GM21515 (cell line): ENCODE results near the gene SCLT1.
A peak's percentile ranks its signal among the peaks of the same experiment; 100 is the strongest.
"Not testable (repeated sequence)": the region's sequence is repeated elsewhere in the genome, so short reads cannot be mapped to it uniquely, and the experiment has no call there.

ENCODE experiments used
- ATAC-seq: cut with Tn5 transposase; IDR thresholded peaks from one replicate; pipeline ENCODE4 v1.9.1; 2021; ENCODE audit not compliant: unreplicated experiment

Gene SCLT1

GRCh38 chr4:129093191-129093920, at the start of gene SCLT1:
SCLT1 (minus strand) TSS chr4:129093539; CDS start chr4:129093103, 436 bp downstream.
- ATAC-seq: peak; percentile 95

- ATAC-seq: no peak
These were observed 47.2 kb upstream of the SCLT1 start for GRCh38 chr4:129140521-129140920.

DNA sequence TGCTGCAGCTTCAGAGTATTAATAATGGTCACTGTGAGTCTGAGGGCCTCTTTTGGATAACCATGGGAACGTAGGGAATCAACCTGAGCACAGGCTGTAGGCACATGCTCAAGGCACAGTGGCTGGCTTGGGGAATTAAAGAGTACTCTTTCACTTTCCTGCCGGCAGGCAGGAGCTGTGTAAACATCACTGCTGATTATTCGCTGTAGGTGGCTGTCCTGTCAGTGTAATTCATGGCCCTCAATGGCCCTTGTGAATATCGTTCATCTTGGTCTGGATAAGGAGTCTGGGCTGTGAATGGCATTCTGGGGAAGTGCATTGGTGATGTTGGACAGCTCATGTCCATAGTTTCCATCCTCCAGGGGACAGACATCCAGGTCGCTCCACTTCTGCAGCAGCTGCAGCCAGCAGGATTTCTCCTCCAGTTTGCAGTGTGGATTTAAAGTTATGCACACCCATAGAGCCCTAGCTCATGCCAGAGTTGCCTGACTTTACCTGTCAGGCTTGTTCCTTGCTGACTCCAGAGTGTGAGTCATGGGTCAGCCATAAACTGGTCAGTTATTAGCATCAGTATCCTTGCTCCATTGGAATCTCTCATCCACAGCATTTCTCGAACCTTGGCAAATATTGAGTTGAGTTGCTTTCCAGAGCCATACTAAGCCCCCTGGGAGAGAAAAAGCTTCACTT, 45.6 kb upstream of the SCLT1 start:
- no peak for ATAC-seq

GRCh38 chr4:129136433-129136832, 43.1 kb upstream of the SCLT1 start:
- ATAC-seq: no peak

DNA sequence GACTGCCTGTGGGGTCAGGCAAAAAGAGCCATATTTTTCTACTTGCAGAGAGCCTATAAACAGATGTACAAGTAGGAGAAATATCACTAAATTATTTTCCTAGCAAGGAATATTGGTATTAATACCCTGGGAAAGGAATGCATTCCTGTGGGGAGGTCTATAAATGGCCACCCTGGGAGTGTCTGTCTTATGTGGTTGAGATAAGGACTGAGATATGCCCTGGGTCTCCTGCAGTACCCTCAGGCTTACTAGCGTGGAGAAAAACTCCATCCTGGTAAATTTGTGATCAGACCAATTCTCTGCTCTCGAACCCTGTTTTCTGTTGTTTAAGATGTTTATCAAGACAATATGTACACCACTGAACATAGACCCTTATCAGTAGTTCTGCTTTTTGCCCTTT, 38.0 kb upstream of the SCLT1 start:
- no peak for ATAC-seq

DNA sequence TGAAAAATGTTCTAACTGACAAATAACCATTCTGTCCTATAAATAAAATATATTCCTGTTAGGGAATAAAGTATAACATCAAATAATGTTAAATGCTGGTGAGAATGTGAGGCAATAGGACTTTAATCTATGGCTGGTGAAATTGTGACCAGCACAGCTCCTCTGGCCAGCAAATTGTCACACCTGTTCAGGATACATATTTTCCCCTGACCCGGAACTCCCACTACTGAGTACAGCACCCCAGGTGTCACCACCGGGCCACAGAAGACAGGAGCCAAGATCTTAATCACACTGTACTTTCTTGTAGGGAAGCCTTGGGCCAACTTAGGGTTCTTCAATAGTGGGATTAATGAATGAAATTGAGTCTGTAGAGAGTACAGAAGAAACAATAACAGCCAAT, 35.8 kb upstream of the SCLT1 start:
- no peak for ATAC-seq

DNA sequence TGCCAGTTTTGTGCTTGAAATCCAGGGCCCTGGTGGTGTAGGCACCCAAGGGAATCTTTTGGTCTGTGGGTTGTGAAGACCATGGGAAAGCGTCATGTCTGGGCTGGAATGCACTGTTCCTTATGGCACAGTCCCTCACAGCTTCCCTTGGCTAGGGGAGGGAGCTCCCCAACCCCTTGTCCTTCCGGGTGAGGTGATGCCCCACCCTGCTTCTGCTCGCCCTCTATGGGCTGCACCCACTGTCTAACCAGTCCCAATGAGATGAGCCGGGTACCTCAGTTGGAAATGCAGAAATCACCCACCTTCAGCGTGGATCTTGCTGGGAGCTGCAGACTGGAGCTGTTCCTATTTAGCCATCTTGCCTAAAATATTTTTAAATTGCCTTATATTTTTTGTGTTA, 33.3 kb upstream of the SCLT1 start:
- ATAC-seq: not testable (repeated sequence)

DNA sequence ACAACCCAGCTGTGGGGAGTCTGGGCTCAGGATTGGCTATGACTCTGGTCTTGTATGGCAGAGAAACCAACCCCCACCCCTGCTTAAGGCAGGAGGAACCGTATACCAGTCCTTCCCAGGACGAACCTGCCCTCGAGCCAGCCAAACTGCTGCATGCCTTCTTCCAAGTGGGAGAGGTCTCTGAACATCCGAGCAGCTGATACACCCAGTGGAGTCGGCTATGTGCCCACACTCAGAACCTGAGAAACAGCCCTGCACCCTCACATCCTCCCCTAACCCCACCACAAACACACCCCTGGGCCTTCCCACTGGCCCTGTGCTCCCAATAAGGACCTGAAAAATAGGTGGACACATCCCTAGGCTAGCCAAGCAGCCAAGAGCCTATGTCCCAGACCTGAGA, 24.4 kb upstream of the SCLT1 start:
- ATAC-seq: no peak

DNA sequence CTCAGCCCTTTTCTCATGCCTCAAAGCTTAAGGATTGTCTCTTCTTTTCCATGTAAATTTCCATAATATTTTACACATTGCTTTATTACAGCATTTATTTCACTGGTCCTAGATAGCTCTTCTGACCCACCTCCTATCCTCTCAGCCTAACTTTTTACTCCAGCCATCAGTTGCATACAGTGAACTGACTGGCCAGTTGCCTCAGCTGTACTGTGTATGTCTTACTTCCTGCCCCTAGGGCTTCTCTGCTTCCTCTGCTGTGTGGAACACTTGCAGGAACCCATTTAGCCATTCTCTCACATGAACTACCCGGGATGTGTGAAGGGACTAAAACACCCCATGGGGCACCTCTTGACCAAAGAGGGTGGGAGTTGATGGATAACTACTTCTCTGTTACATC, 20.6 kb upstream of the SCLT1 start:
- no peak for ATAC-seq

- no peak for ATAC-seq
These were observed 20.1 kb upstream of the SCLT1 start for GRCh38 chr4:129113434-129113833.

DNA sequence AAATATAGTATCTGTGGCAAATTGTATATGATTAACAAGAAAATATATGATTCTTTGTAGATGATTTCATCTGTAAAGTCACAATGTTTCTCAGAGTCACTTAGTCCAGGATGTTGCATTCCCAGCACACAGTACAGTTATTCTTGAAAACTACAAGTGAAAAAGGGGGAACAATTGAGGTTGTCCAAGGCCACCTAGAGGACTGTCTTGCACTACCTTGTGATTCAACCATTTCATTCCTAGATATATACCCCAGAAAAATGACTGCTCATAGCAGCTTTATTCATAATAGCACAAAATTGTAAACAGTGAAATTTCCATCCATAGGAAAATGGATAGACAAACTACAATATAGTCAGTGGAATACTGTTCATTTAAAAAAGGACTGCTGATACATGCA, 18.6 kb upstream of the SCLT1 start:
- ATAC-seq: no peak

DNA sequence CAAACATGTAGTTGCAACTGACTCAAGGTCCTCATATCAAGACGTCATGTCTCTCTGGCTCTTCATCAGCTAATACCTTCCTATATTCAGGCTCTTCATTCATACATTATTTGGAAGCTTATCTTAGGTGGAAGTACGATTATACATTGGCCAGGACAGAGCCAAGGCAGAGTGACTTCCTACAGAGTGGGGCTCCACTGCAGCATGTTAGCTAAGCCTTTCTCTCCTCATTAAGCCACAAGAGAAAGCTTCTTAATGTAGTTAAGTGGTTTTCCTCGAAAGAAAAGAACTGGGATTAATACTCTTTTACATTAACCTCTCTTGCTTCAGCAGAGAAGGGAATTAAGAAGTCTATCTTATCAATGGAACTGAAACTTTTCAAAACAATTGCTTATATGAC, 17.6 kb upstream of the SCLT1 start:
- no peak for ATAC-seq

- ATAC-seq: no peak
These were observed 16.9 kb upstream of the SCLT1 start for GRCh38 chr4:129109965-129110824.

- ATAC-seq: no peak
These were observed 5.2 kb upstream of the SCLT1 start for GRCh38 chr4:129098531-129099001.

GRCh38 chr4:129095811-129096454, 2.6 kb upstream of the SCLT1 start, which contains the start of gene C4orf33:
C4orf33 (plus strand) TSS chr4:129096152; CDS start chr4:129102611, 6,459 bp downstream.
- ATAC-seq: peak; percentile 47

DNA sequence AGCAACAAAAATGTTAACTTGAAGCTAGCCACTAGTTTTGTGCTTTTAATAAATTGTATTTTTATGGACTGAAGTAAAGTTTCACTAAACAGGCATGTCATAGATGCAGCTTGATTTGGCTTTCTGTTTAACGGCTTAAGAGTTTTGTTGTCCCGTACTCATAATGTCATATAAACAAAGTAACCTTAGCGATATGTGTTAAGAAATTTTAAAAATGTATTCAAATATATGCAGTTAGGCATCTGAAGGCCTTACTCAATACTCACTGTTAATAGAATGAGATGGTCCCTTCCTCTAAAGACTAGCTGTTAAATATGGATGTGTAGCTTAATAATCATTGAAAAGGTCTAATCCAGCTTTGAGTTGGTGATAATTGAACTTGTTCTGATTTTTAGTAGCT, 1.0 kb upstream of the SCLT1 start:
- no peak for ATAC-seq

DNA sequence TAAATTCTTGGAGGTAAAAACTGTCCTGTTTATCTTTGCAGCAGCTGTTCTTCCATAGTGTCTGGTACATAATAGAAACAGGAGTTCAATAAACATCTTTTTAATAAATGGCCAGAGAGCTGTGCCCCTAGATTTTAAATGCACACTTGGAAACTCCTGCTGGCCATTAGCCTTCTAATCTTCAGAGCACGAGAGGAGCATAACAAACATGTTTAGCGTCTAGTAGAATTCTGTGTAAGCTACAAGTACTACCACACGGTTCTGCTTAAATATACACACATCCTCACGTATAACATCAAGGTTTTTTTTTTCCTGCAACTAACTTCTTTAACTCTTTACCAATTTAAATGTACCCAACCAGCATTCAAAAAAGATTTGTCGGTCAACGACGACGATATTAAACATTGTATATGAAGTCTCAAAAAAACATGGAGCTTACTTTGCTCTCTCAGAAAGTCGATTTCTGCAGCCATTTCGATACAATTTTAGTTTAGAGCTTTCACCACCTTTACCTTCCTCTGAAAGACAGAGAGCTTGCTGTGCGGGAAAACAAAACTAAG, 628 bp downstream of the SCLT1 start:
- ATAC-seq: no peak

GRCh38 chr4:129087516-129087915, 5.8 kb downstream of the SCLT1 start:
- no peak for ATAC-seq

- ATAC-seq: no peak
These were observed 7.9 kb downstream of the SCLT1 start for GRCh38 chr4:129085472-129085871.

GRCh38 chr4:129082302-129082701, 11.0 kb downstream of the SCLT1 start:
- no peak for ATAC-seq

- ATAC-seq: no peak
These were observed 13.2 kb downstream of the SCLT1 start for GRCh38 chr4:129080129-129080528.
